Breast epithelium (tissue), 4 donors: Measurements from ENCODE around the gene NTNG1. TPM values are rescaled to one million over a fixed set of nuclear protein-coding genes. Genes with fewer than 3 reads are reported as not detected.

Experiments
- DNase-seq, 2 donors: peaks; one replicate each; pipeline ENCODE4 v3.0.0-alpha.2; 2019; ENCODE audit warnings: low spot score in 2 of 2
- H3K27ac ChIP-seq, 2 donors: fragments of 200-600 bp; sonication (generic) in 1 of 2; one replicate each; pipeline ENCODE4 v1.5.1; 2016 to 2019; ENCODE audit warnings: mild to moderate bottlenecking in 1 of 2
- H3K27me3 ChIP-seq, 2 donors: fragments of 200-600 bp; sonication (generic) in 1 of 2; one replicate each; pipeline versions ENCODE4 v1.5.1 to v1.6.0; 2017 to 2019; ENCODE audit warnings: control low read depth in 1 of 2, mild to moderate bottlenecking in 1 of 2
- H3K36me3 ChIP-seq: fragments of 200-600 bp; one replicate; pipeline ENCODE4 v1.5.1; 2019
- H3K4me1 ChIP-seq, 2 donors: fragments of 200-600 bp; sonication (generic); one replicate each; pipeline ENCODE4 v1.5.1; 2016 to 2019; ENCODE audit warnings: control low read depth in 1 of 2
- H3K4me3 ChIP-seq, 3 donors: fragments of 200-600 bp; sonication (generic); 1 replicate in 2 of 3; 2 replicates in 1 of 3; pipeline ENCODE4 v1.5.1; 2016 to 2019; ENCODE audit warnings: mild to moderate bottlenecking in 3 of 3, moderate library complexity in 2 of 3
- H3K9me3 ChIP-seq, 2 donors: fragments of 200-600 bp; sonication (generic) in 1 of 2; one replicate each; pipeline ENCODE4 v1.5.1; 2016 to 2019; ENCODE audit warnings: control low read depth in 1 of 2
- POLR2A ChIP-seq: fragments of 450-650 bp; IDR thresholded peaks from one replicate; pipeline ENCODE4 v1.6.1; 2016; ENCODE audit warnings: antibody characterized with exemption, mild to moderate bottlenecking, moderate library complexity
- POLR2AphosphoS5 ChIP-seq, 3 donors: sonication (generic); formaldehyde crosslinking; IDR thresholded peaks; one replicate each; pipeline ENCODE4 v1.6.1; 2017; ENCODE audit warnings: antibody characterized with exemption in 3 of 3
- intact Hi-C: fragments of 100-400 bp; cut with DNase I; formaldehyde crosslinking; loops from one replicate; pipeline ENCODE4 v1.15.1; 2023; ENCODE audit warnings: low total_unique reads
- total RNA-seq, 3 donors: library from RNA; depleted of rRNA; stranded (reverse); fragments of >200 nt; gene quantifications; one replicate each; pipeline ENCODE4 v1.1.0, GENCODE V29; 2016
- TF ChIP-seq, protein P1 (sequence below), 3 donors: fragments of 450-650 bp; IDR thresholded peaks; one replicate each; pipeline ENCODE4 v1.5.1; 2016 to 2017; ENCODE audit warnings: antibody characterized with exemption in 3 of 3, mild to moderate bottlenecking in 3 of 3, moderate library complexity in 3 of 3

The NTNG1 gene
- total RNA-seq, 3 donors from 2014 or later = 0.32 to 5.7 (median 0.98) TPM

DNA sequence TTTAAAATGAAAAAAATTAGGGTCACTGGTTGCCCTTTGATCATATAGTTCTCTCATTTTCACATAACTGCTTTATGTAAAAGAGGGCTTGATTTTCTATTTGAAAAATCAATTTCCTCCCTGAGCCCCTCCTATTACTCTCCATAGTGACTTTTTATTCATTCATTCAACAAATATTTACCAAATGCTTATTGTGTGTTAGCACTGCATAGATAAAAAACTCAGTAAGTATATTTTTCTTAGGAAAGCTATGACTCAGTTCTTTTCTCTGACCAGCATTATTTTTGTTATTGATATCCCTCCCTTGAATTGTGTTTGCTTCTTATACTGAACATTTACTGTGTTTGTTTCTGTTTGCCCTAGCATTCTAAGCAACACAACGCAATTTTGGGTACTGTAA lies 59.8 kb downstream of the NTNG1 start:
- TF ChIP-seq, protein P1, sequence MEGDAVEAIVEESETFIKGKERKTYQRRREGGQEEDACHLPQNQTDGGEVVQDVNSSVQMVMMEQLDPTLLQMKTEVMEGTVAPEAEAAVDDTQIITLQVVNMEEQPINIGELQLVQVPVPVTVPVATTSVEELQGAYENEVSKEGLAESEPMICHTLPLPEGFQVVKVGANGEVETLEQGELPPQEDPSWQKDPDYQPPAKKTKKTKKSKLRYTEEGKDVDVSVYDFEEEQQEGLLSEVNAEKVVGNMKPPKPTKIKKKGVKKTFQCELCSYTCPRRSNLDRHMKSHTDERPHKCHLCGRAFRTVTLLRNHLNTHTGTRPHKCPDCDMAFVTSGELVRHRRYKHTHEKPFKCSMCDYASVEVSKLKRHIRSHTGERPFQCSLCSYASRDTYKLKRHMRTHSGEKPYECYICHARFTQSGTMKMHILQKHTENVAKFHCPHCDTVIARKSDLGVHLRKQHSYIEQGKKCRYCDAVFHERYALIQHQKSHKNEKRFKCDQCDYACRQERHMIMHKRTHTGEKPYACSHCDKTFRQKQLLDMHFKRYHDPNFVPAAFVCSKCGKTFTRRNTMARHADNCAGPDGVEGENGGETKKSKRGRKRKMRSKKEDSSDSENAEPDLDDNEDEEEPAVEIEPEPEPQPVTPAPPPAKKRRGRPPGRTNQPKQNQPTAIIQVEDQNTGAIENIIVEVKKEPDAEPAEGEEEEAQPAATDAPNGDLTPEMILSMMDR (IDR thresholded peaks at IDR 0.05) = no peak
- no peak for TF ChIP-seq POLR2AphosphoS5 (IDR thresholded peaks at IDR 0.05)
- no peak for TF ChIP-seq POLR2A
- H3K9me3 ChIP-seq = peaks cover 0 to 12% of the 10 kb centered on the region in 2 donors
- H3K27me3 ChIP-seq = no peaks in the 10 kb centered on the region
- H3K4me3 ChIP-seq = no peak overlapping the region
- H3K4me1 ChIP-seq = no peaks in the 10 kb centered on the region
- intact Hi-C loops = no loop called here
- H3K27ac ChIP-seq = no peak overlapping the region
- no peaks in the 10 kb centered on the region for H3K36me3 ChIP-seq
- DNase-seq = no peak

DNA sequence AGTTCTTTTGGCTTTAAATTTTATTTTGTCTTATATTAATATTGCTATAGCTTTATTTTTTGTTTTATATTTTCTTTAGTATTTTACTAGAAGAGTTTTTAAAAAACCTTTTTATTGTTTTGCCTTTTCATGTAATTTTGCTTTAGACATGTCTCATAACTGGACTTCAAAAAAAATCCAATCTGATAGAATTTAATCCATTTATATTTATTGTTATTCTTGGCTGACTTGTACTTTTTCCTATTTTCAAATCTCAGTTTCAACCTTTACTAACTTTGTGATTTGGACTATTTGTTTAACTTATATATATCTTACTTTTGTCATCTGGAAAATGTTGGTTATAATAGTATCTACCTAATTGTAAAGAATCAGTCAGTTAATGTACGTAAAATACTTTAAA lies 61.2 kb downstream of the NTNG1 start:
- intact Hi-C loops = no loop called here
- peaks cover 0 to 12% of the 10 kb centered on the region in 2 donors for H3K9me3 ChIP-seq

DNA sequence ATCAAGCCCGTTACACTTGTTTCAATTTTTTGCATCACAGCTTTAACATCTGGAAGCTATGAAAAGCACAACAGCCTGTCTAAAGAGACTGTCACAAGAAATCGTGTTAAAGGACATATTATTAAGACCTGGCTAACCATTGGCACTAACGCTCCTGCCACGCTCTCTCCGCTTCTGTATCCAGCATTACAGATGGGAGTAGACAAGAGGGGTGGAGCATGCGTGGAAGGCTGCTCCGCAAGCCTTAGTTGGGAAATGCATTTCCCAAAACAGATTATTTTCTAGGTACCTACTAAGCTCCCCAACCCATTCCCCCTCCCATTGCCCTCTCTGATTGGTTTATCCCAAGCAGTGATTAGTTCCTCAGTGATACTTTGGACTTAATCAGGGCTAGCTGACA lies 72.4 kb downstream of the NTNG1 start:
- intact Hi-C loops = no loop called here
- peaks cover 0 to 11% of the 10 kb centered on the region in 2 donors for H3K9me3 ChIP-seq
- TF ChIP-seq POLR2AphosphoS5 (IDR thresholded peaks at IDR 0.05) (no peak), POLR2A (no peak)
- TF ChIP-seq, protein P1 (IDR thresholded peaks at IDR 0.05) = no peak

More for the DNA sequence above, 61.2 kb downstream of the NTNG1 start:
- H3K36me3 ChIP-seq = no peaks in the 10 kb centered on the region
- DNase-seq = no peak
- H3K27me3 ChIP-seq = no peaks in the 10 kb centered on the region
- H3K4me3 ChIP-seq = no peak overlapping the region
- no peak overlapping the region for H3K27ac ChIP-seq
- TF ChIP-seq POLR2A (no peak), POLR2AphosphoS5 (IDR thresholded peaks at IDR 0.05) (no peak)
- TF ChIP-seq, protein P1 (IDR thresholded peaks at IDR 0.05) = no peak
- H3K4me1 ChIP-seq = no peaks in the 10 kb centered on the region

DNA sequence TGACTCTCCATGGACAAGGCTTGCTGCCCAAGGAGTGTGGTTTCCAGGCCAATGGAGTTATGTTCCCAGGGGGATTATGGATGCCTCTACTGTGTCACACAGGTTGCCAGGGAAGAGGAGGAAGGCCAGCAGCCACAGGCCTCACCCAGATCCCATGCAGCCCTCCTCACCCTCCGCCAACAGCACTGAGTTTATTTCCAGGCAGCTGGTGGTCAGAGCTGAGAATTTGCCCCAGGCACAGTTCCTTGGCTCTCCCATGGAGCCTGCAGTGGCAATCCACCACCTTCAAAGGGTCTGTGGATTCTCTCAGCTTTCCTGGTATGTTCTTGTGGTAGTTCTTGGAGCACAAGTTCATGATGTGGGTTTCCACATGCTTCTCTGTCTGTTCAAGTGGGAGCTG lies 79.2 kb downstream of the NTNG1 start:
- Histone ChIP-seq H3K27ac (no peak overlapping the region), H3K27me3 (no peaks in the 10 kb centered on the region), H3K4me3 (no peak overlapping the region), H3K36me3 (no peaks in the 10 kb centered on the region), H3K9me3 (peaks cover 0 to 11% of the 10 kb centered on the region in 2 donors), H3K4me1 (no peaks in the 10 kb centered on the region)
- TF ChIP-seq POLR2AphosphoS5 (IDR thresholded peaks at IDR 0.05) = no peak
- TF ChIP-seq, protein P1 (IDR thresholded peaks at IDR 0.05) = no peak
- no peak for TF ChIP-seq POLR2A
- no peak for DNase-seq
- intact Hi-C loops = loop anchor here (5.0 kb wide), 1 partner anchor 852 kb away; no protein-coding TSS in a partner anchor

More for the DNA sequence above, 72.4 kb downstream of the NTNG1 start:
- Histone ChIP-seq H3K27me3 (no peaks in the 10 kb centered on the region), H3K27ac (no peak overlapping the region), H3K4me1 (no peaks in the 10 kb centered on the region), H3K36me3 (no peaks in the 10 kb centered on the region), H3K4me3 (no peak overlapping the region)
- DNase-seq = no peak

DNA sequence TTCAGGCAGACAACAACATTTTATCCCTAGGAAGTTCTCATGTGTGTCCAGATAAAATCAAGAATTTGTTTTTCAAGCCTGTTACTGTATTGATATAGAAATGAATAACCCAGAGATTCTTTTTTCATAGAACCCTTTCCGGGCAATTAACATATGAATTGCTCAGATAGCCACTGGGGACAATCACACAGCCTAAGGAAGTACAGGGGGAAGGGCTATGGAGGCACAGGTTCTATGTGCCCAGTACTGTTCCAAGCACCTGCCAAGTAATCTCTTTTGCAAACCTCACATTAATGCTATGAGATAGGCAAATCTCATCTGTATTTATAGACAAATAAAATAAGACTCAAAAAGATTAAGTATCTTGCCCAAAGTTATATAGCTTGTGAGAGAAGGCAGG lies 84.9 kb downstream of the NTNG1 start:
- H3K27ac ChIP-seq = no peak overlapping the region
- H3K4me1 ChIP-seq = no peaks in the 10 kb centered on the region
- DNase-seq = no peak
- no peak for TF ChIP-seq POLR2A
- TF ChIP-seq, protein P1 (IDR thresholded peaks at IDR 0.05) = no peak
- TF ChIP-seq POLR2AphosphoS5 (IDR thresholded peaks at IDR 0.05) = no peak
- no peaks in the 10 kb centered on the region for H3K36me3 ChIP-seq
- no peaks in the 10 kb centered on the region for H3K27me3 ChIP-seq
- H3K9me3 ChIP-seq = no peaks in the 10 kb centered on the region
- H3K4me3 ChIP-seq = no peak overlapping the region
- intact Hi-C loops = no loop called here
